GM19240 (cell line): ENCODE results near the gene TULP4.
"Not testable (repeated sequence)": the region's sequence is repeated elsewhere in the genome, so short reads cannot be mapped to it uniquely, and the experiment has no call there.

ENCODE experiments used
- DNase-seq: peaks from one replicate; pipeline ENCODE4 v3.0.0; 2011; ENCODE audit warnings: low spot score; ENCODE audit not compliant: insufficient read length

The TULP4 gene

GRCh38 chr6:158327211-158327610 is 14.9 kb downstream of the TULP4 start:
- no peak for DNase-seq

DNA sequence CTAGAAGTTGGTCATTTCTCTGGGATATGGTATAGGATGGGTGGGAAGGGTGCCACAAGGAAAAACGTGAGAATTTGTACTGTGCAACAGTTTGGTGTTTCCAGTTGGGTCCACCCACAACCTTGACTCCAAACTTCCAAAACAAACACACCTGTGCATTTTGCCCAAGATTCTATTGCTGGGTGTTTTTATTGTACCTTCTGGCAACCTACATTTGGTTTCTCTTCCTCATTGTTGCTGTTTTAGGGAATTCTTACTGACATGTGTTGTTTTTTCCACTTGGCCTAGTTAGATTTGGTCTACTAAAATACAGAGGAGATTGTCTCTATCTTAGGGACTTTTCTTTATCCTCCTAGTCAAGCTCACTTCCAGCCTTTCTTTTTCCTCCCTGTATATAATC is 16.7 kb downstream of the TULP4 start:
- no peak for DNase-seq

GRCh38 chr6:158329531-158329930 is 17.3 kb downstream of the TULP4 start:
- no peak for DNase-seq

DNA sequence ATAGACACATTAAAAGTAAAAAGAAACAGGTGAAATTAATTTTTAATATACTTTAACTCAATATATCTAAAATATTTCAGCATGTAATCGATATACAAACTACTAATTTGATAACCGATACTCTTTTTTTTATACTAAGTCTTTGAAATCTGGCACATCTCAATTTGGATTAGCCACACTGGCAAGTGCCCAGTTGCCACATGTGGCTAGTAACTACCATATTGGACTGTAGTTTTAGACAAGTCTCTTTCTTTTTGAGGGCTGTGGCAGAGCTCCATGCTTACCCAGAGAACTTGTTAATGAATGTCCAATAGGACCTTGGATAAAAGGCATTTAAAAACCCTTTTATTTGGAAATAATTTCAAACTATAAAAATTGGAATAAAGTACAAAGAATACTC is 17.8 kb downstream of the TULP4 start:
- DNase-seq = no peak

- no peak for DNase-seq
Measured at GRCh38 chr6:158332237-158332636, 20.0 kb downstream of the TULP4 start.

DNA sequence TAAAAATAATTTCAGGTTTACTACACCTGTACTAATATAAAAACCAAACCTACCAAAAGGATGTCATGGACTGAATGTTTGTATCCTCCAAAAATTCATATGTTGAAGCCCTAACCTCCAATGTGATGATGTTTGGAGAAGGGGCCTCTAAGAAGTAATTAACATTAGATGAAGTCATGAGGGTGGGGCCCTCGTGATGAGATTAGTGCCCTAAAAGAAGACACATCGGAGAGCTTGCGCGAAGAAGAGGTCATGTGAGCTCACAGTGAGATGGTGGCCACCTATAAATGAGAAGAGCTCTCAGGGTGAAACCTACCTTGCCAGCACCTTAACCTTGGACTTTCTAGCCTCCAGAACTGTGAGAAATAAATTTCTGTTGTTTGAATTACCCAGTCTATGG is 20.8 kb downstream of the TULP4 start:
- DNase-seq = no peak

- no peak for DNase-seq
Measured at GRCh38 chr6:158334534-158334933, 22.3 kb downstream of the TULP4 start.

GRCh38 chr6:158337332-158337731 is 25.1 kb downstream of the TULP4 start:
- DNase-seq = no peak

DNA sequence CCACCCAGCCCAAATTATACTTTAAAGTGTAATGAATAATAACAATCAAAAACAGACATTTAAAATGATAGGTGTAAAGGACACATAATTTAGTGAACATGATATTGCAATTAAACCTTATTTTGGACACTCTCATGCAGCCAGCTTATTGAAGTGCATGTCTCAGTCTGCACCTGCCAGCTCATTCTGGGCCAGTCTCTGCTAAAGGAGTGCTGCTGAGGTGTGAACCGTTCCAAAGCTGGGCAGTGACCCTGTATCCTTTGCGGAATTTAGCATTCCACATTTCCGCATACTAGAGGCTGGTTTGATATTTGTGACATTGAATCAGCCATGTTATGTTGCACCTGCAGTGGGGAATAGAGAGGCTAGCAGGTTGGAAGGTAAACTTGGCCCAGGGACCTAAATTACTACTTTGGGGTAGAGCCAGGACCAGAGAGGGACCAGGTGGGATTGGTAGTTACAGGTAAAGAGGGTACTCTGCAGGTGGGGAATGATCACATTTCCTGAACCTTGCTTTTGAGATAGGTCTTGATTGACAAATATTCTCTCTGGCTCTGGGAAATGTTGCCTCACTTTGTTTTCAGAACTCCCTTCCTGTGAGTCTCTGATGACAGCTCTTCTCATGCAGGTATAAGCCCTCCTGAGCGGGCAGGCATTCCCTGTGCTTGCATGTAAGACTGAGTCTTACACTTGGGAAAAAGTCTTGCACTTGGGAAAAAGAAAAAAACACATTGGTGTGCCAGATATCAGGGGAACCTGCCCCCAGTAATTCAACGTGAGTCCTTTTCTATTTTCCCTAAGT is 26.2 kb downstream of the TULP4 start:
- no peak for DNase-seq

DNA sequence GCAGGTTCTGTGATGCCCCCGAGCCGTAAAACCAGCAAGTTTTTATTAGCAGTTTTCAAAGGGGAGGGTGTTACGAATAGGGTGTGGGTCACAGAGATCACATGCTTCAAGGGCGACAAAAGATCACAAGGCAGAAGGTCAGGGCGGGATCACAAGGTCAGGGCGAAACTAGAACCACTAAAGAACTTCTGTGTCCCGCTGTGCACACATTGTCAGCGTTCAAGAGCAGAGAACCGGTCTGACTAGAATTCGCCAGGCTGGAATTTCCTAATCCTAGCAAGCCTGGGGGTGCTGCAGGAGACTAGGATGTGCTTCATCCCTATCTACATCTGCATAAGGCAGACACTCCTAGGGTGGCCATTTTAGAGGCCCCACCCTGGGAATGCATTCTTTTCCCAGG is 26.9 kb downstream of the TULP4 start:
- DNase-seq = not testable (repeated sequence)

GRCh38 chr6:158340252-158340651 is 28.0 kb downstream of the TULP4 start:
- DNase-seq = no peak

- DNase-seq = no peak
Measured at GRCh38 chr6:158344534-158344933, 32.3 kb downstream of the TULP4 start.

DNA sequence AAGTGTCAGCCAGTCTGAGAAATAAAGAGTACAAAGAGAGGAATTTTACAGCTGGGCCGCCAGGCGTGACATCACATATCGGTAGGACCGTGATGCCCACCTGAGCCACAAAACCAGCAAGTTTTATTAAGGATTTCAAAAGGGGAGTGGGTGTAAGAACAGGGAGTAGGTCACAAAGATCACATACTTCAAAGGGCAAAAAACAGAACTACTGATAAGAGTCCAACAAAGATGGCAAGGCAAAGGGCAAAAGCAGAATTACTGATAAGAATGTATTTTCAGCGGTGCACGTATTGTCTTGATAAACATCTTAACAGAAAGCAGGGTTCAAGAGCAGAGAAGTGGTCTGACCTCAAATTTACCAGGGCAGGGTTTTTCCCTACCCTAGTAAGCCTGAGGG is 33.2 kb downstream of the TULP4 start:
- DNase-seq = not testable (repeated sequence)

DNA sequence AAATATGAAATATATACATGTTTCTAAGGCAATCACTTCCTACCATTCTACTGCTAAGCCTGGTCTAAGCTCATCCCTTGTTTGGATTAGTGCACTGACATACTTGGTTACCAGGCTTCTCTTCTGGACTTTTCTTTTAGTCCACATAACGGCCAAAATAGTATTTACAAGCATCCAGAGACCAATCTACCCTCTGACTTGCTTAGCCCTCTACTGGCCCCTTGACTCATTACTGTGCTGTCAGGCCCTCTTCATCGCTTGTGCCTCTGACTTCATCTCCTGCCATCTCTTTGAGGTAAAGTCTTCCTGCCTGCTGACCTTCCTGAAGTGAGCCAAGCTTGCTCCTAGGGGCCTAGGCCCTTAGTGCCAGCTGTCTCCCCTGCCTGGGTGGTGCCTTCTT is 35.1 kb downstream of the TULP4 start:
- no peak for DNase-seq

GRCh38 chr6:158348737-158349504 is 36.7 kb downstream of the TULP4 start:
- not testable (repeated sequence) for DNase-seq

GRCh38 chr6:158349505-158350275 is 37.4 kb downstream of the TULP4 start:
- not testable (repeated sequence) for DNase-seq

GRCh38 chr6:158350731-158351130 is 38.5 kb downstream of the TULP4 start:
- not testable (repeated sequence) for DNase-seq

DNA sequence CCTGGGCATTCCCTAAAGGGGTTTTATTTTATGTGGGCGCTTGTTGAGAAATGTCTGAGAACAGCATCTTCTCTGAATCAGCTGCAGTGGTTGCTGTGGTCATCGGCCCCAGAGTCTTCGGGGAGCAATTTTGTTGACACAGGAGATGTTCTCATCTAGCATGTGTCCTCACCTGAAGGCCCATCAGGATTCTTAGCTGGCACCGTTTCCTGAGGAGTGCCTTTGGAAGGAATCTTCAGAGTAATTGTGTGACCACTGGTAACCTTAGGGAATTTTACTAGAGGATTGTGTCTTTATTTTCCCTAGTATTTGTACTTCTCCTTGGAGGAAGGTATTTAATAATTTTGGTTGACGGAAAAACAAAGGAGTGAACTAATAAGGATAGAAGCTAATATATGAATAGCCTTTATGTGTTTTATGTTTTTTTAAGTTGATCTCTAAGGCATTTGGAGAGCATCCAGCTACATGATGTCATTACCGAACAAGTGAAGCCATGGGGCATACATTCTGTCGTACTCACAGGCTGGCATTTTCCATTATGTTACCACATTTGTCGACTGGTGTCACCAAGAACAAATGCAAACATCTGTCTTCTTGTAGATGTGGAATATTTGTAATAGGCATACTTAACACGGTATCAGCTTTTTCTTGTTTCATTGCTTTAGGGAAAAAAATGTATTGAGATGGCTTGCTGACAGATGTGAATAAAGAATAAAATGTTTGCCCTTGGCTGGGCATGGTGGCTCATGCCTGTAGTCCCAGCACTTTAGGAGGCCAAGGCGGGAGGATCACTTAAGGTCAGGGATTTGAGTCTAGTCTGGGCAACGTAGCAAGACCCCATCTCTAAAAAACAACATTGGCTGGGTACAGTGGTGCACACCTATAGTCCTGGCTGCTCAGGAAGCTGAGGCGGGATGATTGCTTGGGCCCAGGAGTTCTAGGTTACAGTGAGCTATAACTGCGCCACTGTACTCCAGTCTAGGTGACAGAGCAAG is 41.9 kb downstream of the TULP4 start:
- no peak for DNase-seq

- no peak for DNase-seq
Measured at GRCh38 chr6:158356586-158357546, 44.6 kb downstream of the TULP4 start.
